HG03060 (cell line): Measurements from ENCODE around the gene TTC28.

Experiments
- ATAC-seq: cut with Tn5 transposase; IDR thresholded peaks from one replicate; pipeline ENCODE4 v1.9.1; 2021; ENCODE audit warnings: low read depth, moderate number of reproducible peaks; ENCODE audit not compliant: unreplicated experiment

The TTC28 gene

DNA sequence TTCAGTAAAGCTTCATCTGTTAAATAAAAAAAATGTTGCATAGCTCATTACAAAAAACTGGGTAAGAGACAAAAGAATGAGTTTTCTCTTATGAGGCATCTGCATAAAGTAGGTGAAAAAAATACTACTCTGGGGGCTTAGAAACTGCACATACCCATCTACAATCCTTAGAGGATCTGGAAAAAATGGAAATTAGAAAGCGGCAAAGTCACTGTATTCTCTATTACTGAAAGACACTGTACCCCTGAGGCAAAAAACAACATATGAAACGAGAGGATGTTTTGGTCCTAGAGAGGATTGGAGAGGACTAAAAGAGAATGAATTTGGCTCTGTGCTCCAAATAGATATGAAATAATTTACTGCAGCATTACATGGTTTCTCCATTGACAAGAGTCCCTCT is 553.8 kb downstream of the TTC28 start:
- no peak for ATAC-seq

DNA sequence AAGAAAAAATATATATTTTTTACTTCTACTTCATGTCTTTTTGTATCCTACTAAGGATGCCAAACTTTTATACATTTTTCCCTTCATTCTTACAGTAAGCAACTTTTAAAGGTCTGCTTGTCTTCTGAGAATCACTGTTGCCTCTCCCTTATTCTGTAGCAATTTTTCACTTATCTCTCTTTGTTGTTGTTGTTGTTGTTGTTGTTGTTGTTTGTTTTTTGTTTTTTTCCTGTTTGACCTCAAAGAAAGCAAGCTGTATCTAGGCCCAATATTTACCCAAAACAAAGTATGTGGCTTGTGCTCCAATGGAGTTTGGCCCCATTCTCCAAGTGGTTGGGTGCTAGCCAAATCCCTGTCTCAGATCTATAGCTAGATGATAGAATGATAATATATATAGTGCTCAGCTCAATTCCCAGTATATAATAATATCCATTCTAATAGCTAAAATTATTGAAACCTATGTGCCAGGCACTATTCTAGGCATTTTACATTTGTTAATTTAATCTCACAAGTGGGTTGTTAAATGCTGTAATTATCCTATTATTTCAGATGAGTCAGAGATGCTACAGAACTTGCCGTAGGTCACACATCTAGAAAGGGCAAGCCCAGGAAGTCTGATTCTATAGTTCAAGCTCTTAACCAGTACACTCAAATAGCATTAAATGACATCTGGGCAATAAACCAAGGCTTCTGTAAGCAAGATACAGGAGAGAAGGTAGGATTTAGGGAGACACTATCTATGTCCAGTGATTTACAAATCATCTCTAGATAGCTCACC is 555.5 kb downstream of the TTC28 start:
- ATAC-seq = no peak

DNA sequence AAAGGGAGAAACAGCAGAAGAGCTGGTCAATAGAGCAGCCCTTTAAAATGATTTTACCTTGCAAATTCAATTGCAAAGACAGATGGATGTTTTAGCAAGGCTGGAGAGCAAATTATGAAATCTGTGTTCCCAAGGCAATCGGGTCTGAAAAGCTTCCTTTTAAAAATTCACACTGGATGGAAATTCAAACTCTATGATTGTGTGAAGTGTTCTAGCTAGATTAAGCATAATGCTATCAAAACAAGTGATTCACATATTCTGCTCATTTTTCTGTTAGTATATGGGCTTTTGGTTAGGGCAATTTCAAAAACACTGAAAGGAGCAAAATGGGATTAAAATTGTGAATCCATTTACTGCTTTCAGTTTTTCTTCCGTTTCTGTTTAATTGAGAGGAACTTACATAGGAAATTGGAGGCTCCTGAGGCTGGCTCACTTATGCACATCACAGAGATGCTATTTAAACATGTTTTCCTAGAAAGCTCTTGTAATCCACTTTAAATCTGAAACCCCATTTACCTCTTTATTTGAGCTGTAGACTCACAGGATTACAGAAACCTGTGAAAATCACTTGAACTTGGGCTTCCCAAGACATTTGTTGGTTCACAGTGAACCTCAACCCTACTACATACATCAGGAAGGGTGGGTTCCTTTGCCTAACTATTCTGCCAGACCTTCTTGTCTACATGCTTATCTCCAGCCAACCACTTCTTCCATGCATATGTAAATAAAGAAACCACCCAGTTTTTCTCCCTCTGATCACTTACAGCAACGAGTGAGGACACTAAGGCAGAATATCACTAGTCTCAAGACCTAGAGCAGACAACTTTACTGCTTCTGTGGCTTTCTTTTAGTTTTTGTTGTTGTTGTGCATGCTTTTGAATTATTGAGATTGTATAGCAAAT is 558.7 kb downstream of the TTC28 start:
- no peak for ATAC-seq

- ATAC-seq = no peak
Observed at GRCh38 chr22:28118957-28119631, 560.5 kb downstream of the TTC28 start.

DNA sequence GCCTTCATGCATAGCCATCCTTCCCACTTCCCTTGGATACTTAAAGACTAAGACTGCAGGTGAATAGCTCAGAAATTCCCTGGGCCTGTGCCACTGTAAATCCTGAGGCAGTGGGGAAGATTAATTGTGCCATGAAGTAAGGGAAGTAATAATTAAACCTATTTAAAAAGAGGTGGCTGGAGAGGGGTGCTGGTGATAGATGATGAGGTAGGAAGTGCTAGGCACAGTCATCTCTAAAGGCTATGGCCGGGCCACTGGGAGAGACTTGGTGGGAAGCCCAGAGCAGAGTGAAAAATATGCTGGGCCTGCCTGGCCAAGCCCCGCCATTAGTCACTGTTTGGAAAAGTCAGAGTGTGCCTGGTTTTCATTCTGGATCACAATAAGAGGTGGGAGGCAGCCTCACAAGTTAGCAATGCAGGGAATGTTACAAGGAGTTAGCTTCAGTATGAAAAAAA is 563.4 kb downstream of the TTC28 start:
- ATAC-seq = no peak

DNA sequence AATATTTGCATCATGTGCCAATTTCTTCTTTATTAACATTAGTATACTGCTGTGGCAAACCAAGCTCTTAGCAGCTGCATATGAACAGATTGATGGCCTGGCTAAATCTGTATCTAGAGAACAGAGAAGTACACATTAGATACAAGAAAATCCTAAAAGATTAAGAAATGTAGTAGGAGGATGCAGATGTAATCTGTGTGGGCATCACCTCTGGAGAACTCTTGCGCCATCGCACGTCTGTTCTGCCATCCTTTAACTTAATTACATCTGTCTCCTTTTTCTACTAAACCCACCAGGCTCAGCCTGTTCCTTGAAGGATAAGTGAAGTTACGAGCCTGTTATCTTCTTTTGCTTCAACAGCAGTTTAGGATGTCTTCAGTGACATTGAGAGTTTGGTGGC is 564.2 kb downstream of the TTC28 start:
- no peak for ATAC-seq

DNA sequence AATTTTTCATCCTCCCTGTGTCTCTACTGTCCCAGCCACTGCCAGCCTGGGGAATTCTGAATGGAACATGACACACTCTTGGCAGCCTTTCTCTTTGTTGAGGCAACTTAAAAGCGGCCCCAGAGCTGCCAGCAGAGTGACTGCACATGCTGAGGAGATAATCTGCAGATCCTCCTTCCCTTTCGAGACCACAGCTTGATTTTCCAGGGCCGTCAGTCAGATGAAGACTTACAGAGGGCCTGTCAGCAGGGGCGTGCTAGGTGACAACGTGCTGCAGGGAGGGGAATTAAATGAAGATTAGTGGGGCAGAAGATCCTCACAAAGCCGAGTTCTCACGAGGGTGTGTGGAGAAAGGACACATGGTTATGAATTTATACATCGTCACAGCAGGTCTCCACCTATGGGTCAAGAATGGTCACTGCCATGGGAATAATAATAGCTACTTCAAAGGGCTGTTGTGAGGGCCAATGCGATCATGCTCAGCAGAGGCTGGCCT is 567.0 kb downstream of the TTC28 start:
- ATAC-seq = no peak

DNA sequence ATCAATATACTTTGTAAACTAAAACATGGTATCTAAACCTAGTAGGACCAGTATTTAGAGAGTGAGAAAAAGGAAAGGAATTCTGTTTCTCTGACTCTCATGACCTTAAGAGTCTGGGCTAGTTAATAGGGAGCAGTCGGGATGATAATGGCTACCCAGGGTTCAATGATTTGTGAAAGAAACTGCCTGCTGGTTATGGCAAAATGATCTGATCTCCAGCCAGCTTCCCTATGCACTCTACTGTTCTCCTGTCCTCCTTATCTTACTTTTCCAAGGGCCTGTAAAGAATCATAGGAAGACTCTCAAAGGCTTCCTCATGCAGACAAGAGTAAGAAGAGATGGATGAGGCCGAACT is 567.5 kb downstream of the TTC28 start:
- no peak for ATAC-seq

DNA sequence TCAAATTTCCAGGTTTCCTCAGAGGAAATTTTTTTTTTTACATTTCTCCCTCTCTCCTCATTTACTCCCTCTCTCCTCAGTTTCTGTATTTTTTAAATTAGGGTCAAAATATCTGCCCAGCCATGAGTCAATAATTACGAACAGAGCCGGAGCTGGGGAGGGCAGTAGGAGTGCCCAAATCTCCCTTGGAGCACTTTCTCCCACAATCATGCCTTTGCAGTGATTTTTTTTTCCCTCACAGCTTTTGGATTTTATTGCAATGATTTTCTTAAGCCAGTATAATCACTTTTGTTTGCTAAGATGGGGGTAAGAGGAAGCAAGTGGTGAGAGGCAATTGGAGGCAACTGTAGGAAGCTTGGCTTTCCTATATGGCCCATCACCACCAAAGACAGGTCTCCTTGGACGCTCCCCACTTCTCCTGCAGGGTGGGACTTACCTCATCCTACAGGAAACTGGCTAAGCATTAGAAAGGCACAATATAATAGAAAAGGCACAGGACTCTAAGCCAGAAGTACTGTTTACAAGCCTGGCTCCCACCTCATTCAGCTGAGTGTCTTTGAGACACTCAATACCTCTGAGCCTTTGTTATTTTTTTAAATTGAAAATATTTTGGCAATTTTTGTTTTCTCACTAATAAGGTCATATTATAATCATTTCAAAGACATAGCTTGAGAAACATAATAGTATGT is 568.0 kb downstream of the TTC28 start:
- no peak for ATAC-seq

GRCh38 chr22:28108851-28109250 is 570.8 kb downstream of the TTC28 start:
- no peak for ATAC-seq

DNA sequence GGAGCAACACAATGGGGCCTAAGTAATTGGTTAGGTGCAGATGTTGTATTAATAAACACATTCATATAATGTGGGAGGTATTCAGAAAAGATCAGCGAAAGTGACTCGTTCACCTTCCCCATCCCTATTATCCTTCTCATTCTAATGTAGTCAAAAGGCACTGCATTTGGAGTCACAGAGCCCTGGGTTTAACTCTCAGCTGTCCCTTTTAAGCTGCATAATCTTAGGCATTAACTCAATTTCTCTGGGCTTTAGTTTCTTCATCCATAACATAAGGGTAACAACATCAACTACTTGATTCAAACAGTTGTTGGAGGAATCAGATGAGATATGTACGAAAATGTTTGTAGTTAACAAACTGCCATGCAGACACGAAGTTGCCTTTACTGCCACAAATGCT is 573.0 kb downstream of the TTC28 start:
- no peak for ATAC-seq

GRCh38 chr22:28105988-28106387 is 573.7 kb downstream of the TTC28 start:
- ATAC-seq = no peak

- ATAC-seq = no peak
Observed at GRCh38 chr22:28105413-28105812, 574.2 kb downstream of the TTC28 start.

DNA sequence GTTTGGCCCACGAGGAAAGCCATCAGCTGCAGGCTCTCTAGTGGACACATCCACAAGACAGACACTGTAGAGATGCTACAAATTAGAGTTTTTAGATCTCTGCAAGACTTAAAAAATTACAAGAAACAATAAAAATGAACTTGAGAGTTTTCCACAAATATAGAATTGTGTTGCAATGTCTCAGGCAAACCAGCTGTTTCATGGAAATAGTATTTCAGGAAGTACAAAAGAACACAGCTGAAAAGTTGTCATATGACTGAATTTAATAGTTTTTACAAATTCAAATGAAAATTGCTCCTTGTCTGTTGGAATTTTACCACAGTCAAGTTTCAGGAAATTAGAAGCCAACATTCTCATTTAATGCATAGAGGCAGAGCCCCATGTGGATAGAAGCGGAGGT is 576.0 kb downstream of the TTC28 start:
- no peak for ATAC-seq

GRCh38 chr22:28102151-28102812 is 577.4 kb downstream of the TTC28 start:
- ATAC-seq = no peak

DNA sequence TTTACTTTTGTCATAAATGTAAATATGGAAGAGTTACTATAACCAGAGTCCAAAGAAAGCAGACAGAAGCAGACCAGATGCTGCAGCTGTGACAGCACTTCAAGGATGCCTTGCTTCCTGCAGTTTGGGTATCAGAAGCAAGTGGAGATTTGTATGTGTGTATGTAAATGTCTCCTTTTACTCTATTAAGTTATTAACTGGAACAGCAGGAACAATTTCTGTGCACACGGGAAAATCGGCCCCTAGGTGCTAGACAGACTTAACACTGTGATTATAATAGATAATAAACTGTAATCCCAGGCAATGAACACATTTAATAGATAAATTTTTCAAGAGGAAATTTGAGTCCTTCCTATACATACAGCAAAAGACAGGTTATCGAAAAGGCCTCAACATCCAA is 582.0 kb downstream of the TTC28 start:
- no peak for ATAC-seq

DNA sequence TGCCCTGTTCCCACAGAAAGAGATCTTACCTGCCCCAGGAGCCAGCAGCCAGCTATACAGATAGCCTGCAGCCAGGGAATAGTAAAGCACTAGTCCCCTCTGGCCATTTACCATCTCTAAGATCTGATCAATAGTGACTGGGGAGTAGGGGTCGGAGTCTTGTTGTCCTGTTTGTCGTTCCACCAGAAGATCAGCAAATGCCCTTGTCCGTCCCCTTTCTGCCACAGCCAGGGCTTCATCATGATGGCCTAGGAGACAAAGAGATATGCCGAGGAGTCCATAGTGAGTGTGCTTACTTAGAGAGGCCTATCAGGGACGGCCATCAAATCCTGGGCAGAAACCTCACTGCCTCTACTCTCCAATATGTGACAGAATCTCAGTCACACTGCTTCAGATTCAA is 583.5 kb downstream of the TTC28 start:
- no peak for ATAC-seq

- ATAC-seq = no peak
Observed at GRCh38 chr22:28095316-28096095, 584.1 kb downstream of the TTC28 start.

DNA sequence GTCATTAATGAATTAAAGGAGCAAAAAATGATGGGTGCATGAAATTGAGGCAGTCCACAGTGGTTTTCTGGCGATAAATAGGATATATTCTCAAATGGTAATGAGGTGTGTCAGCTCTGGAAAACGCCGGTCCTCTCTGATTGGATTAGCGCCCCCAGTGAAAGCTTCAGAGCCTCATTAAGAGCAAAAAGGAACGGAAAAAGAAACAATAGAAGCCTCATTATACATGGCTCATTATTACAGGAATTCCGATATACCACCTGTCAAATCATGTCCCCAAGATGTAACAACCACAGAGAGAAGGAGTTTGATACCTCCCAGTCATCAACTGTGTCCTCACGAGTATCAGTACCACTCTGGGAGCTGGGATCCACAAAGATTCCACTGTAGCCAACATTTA is 584.9 kb downstream of the TTC28 start:
- no peak for ATAC-seq
